BE2C (cell line): Measurements from ENCODE around the gene NDUFAB1.

Experiments
- DNase-seq: peaks from one replicate; pipeline ENCODE4 v3.0.0-alpha.2; 2020
- H3K27me3 ChIP-seq: fragments of 250-450 bp; sonication (Bioruptor Pico); 2 replicates; pipeline ENCODE4 v1.5.1; 2020; ENCODE audit warnings: mild to moderate bottlenecking
- H3K36me3 ChIP-seq: fragments of 250-450 bp; sonication (Bioruptor Pico); 2 replicates; pipeline ENCODE4 v1.5.1; 2020; ENCODE audit warnings: mild to moderate bottlenecking
- H3K4me1 ChIP-seq: fragments of 250-450 bp; sonication (Bioruptor Pico); 2 replicates; pipeline ENCODE4 v1.5.1; 2020
- H3K4me3 ChIP-seq: 2 replicates; pipeline ENCODE4 v1.5.1; 2011; ENCODE audit warnings: low read depth, low read length
- H3K9me3 ChIP-seq: fragments of 250-450 bp; sonication (Bioruptor Pico); 2 replicates; pipeline ENCODE4 v1.5.1; 2020
- TF ChIP-seq, protein P1 (sequence below): IDR thresholded peaks from 2 replicates; pipeline ENCODE4 v1.5.1; 2012; ENCODE audit warnings: mild to moderate bottlenecking, low read depth, low read length

Gene NDUFAB1

GRCh38 chr16:23579371-23579770 lies 16.7 kb downstream of the NDUFAB1 start:
- peaks cover 46% of the 10 kb centered on the region for H3K36me3 ChIP-seq
- no peak overlapping the region for H3K4me3 ChIP-seq
- H3K9me3 ChIP-seq: no peaks in the 10 kb centered on the region
- H3K4me1 ChIP-seq: no peaks in the 10 kb centered on the region
- TF ChIP-seq, protein P1, sequence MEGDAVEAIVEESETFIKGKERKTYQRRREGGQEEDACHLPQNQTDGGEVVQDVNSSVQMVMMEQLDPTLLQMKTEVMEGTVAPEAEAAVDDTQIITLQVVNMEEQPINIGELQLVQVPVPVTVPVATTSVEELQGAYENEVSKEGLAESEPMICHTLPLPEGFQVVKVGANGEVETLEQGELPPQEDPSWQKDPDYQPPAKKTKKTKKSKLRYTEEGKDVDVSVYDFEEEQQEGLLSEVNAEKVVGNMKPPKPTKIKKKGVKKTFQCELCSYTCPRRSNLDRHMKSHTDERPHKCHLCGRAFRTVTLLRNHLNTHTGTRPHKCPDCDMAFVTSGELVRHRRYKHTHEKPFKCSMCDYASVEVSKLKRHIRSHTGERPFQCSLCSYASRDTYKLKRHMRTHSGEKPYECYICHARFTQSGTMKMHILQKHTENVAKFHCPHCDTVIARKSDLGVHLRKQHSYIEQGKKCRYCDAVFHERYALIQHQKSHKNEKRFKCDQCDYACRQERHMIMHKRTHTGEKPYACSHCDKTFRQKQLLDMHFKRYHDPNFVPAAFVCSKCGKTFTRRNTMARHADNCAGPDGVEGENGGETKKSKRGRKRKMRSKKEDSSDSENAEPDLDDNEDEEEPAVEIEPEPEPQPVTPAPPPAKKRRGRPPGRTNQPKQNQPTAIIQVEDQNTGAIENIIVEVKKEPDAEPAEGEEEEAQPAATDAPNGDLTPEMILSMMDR: no peak
- H3K27me3 ChIP-seq: no peaks in the 10 kb centered on the region
- DNase-seq: no peak

GRCh38 chr16:23578101-23578830 lies 17.9 kb downstream of the NDUFAB1 start:
- Histone ChIP-seq H3K4me3 (no peak overlapping the region), H3K36me3 (peaks cover 46% of the 10 kb centered on the region)

DNA sequence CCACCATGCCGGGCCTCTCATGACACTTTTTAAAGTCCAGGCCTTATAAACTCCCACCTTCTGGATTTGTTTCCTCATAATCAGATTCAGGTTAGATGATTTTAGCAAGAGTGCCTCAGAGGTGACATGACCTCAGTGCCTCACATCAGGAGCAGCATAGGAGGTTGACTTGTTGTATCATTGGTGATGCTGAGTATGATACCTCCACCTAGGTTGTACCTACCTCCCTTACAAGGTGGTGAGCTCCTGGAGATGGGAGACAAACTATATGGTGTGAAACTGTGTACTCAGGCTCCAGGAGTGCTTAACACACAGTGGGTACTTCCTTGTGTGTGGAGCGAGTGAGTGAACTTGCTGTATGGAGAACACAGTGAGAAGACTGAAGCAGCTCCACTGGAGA lies 18.6 kb downstream of the NDUFAB1 start:
- peaks cover 45% of the 10 kb centered on the region for H3K36me3 ChIP-seq
- H3K4me3 ChIP-seq: no peak overlapping the region
- no peaks in the 10 kb centered on the region for H3K27me3 ChIP-seq
- DNase-seq: no peak
- H3K4me1 ChIP-seq: no peaks in the 10 kb centered on the region
- H3K9me3 ChIP-seq: no peaks in the 10 kb centered on the region
- TF ChIP-seq, protein P1: no peak

More at GRCh38 chr16:23578101-23578830, 17.9 kb downstream of the NDUFAB1 start:
- Histone ChIP-seq H3K27me3 (no peaks in the 10 kb centered on the region), H3K4me1 (no peaks in the 10 kb centered on the region), H3K9me3 (no peaks in the 10 kb centered on the region)
- TF ChIP-seq, protein P1: no peak
- DNase-seq: no peak

DNA sequence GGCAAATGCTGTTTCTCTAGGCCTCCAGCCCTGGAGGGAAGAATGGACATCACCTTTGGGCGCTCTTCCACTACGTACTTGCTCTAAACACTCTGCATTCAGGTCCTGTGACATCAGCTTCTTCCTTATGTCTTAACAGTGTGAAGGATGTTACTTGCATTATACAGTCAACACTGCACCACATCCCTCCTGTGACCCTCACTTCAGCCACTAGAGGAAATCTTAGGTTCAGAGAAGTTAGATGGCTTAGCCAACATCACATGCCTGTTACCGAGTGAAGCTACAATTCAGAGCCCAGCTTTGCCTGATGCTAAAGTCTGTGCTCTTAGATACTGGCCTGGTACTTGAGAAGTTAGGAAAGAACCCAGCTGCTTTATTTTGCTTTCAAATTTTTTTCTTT lies 20.3 kb downstream of the NDUFAB1 start:
- H3K4me3 ChIP-seq: no peak overlapping the region
- peaks cover 31% of the 10 kb centered on the region for H3K36me3 ChIP-seq
- DNase-seq: no peak
- no peaks in the 10 kb centered on the region for H3K9me3 ChIP-seq
- TF ChIP-seq, protein P1: no peak
- H3K4me1 ChIP-seq: no peaks in the 10 kb centered on the region
- H3K27me3 ChIP-seq: no peaks in the 10 kb centered on the region

DNA sequence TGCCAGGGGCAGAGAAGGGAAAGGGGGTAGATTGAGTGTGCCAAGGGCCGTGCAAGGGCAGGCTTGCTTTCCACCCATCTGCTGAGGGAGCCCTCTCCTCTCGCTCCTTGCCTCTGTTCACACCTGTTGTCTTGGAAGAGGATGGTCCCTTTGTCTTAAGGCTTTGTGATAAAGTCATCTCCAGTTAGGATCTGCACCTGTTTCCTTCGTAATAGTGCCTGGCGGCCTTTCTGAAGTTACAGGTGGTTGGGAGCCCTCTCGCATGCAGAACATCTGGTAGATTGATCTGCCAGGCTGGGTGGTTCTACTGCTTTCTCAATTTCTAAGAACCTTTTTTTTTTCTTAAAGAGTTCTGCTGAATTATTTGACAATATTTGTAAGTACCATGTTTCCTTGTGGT lies 22.3 kb downstream of the NDUFAB1 start:
- Histone ChIP-seq H3K36me3 (peaks cover 25% of the 10 kb centered on the region), H3K4me1 (no peaks in the 10 kb centered on the region), H3K4me3 (no peak overlapping the region), H3K9me3 (no peaks in the 10 kb centered on the region), H3K27me3 (no peaks in the 10 kb centered on the region)
- TF ChIP-seq, protein P1: no peak
- no peak for DNase-seq

DNA sequence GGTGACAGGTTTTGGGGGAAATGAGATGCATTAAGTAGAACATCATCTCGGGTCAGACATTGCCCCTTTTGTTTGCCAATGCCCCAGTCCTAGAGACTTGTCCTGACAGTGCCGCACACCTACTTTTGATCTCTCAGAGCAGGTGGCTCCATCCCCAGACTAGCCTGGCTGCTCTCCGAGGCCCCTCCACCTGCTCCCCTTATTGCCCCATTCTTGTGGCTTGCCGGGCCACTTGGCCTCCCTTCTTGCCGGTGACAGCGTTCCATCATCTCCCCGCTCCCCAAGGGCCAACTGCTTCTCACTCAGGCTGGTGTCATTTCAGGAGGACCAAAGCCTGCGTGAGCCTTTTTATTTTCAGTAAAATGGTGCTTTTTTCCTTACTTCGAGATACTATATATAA lies 23.7 kb downstream of the NDUFAB1 start:
- peaks cover 34% of the 10 kb centered on the region for H3K36me3 ChIP-seq

More for the DNA sequence above, 23.7 kb downstream of the NDUFAB1 start:
- Histone ChIP-seq H3K27me3 (no peaks in the 10 kb centered on the region), H3K4me3 (no peak overlapping the region), H3K4me1 (no peaks in the 10 kb centered on the region), H3K9me3 (no peaks in the 10 kb centered on the region)
- TF ChIP-seq, protein P1: no peak
- DNase-seq: no peak
